ENCODE measurements around the gene PASK. TPM values are rescaled to one million over a fixed set of nuclear protein-coding genes. Genes with fewer than 3 reads are reported as not detected.

The PASK gene
- total and polyA plus RNA-seq, 9 of the 15 experiments (the other 6 are each of a cell fraction or from before 2014, with no cell fraction given): 1.5 to 30.3 (median 9.9) TPM

DNA sequence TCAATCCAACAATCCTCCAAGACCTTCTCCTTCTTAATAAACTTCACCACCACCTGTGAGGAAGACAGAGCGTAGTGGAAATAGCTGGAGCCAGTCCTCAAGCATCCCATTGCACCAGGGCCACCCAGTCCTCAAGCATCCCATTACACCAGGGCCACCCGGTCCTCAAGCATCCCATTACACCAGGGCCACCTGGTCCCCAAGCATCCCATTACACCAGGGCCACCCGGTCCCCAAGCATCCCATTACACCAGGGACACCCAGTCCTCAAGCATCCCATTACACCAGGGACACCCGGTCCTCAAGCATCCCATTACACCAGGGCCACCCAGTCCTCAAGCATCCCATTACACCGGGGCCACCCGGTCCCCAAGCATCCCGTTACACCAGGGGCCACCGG, 33.9 kb downstream of the PASK start:
- WGBS (ENCODE audit: insufficient coverage, low coverage, missing lambda C conversion rate): 72% methylated on average over 7 of the region's 8 CpGs
- intact Hi-C loops (cut with micrococcal nuclease): no loop called here
- H3K9me1 ChIP-seq (ENCODE audit: control insufficient read depth, insufficient read depth, low read length): no peaks in the 10 kb centered on the region
- POLR2A ChIA-PET: no interaction called here
- H3K4me2 ChIP-seq (ENCODE audit: insufficient read depth, low read length): no peak overlapping the region
- ATAC-seq (no peak), DNase-seq (ENCODE audit: extremely low read depth in 1 of 4, low spot score in 3 of 4) (no peak), FAIRE-seq (no peak)
- CTCF ChIA-PET (ENCODE audit: low intra/inter-chr PET ratio): no interaction called here
- H2AFZ ChIP-seq (ENCODE audit: low read depth, low read length): no peak overlapping the region
- H3K36me3 ChIP-seq (ENCODE audit: control insufficient read depth, insufficient read depth, low read length): peaks cover 7% of the 10 kb centered on the region; the same call in 1 of the 3 replicates
- H4K20me1 ChIP-seq (replicated peaks; ENCODE audit: control insufficient read depth, insufficient read depth, low read length): no peaks in the 10 kb centered on the region
- no peaks in the 10 kb centered on the region for H3K79me2 ChIP-seq (ENCODE audit: control insufficient read depth, insufficient read depth, low read length)
- no peaks in the 10 kb centered on the region for H3K9me3 ChIP-seq (replicated peaks; ENCODE audit: control insufficient read depth, insufficient read depth, low read depth, low read length)
- no TSS peak for BruUV-seq (replicated peaks)
- no peak for TF ChIP-seq HDAC8 (tag; IDR thresholded peaks at IDR 0.05)
- TF ChIP-seq BCL6 (CRISPR knock-in tag; IDR thresholded peaks at IDR 0.05): no peak
- no peak for TF ChIP-seq PURB (CRISPR knock-in tag; IDR thresholded peaks at IDR 0.05; ENCODE audit: low read depth)
- TF ChIP-seq TCF3 (CRISPR knock-in tag; IDR thresholded peaks at IDR 0.05): no peak
- TF ChIP-seq, protein P1, sequence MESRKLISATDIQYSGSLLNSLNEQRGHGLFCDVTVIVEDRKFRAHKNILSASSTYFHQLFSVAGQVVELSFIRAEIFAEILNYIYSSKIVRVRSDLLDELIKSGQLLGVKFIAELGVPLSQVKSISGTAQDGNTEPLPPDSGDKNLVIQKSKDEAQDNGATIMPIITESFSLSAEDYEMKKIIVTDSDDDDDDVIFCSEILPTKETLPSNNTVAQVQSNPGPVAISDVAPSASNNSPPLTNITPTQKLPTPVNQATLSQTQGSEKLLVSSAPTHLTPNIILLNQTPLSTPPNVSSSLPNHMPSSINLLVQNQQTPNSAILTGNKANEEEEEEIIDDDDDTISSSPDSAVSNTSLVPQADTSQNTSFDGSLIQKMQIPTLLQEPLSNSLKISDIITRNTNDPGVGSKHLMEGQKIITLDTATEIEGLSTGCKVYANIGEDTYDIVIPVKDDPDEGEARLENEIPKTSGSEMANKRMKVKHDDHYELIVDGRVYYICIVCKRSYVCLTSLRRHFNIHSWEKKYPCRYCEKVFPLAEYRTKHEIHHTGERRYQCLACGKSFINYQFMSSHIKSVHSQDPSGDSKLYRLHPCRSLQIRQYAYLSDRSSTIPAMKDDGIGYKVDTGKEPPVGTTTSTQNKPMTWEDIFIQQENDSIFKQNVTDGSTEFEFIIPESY (CRISPR knock-in tag; IDR thresholded peaks at IDR 0.05): no peak
- TF ChIP-seq ZNF696 (CRISPR knock-in tag; conservative IDR thresholded peaks at IDR 0.05): no peak
- H3K4me3 ChIP-seq: no peak overlapping the region
- H3K9ac ChIP-seq (ENCODE audit: insufficient read depth in 1 of 2, low read depth in 2 of 2, low read length in 2 of 2): no peak overlapping the region
- in situ Hi-C loops (cut with MboI): no loop called here
- no peak overlapping the region for H3K27ac ChIP-seq (ENCODE audit: extremely low read depth, low read depth, low read length)
- H3K4me1 ChIP-seq (replicated peaks in 1 of 2; ENCODE audit: control insufficient read depth in 2 of 2, insufficient read depth in 2 of 2, low read length in 2 of 2): no peaks in the 10 kb centered on the region
- no peaks in the 10 kb centered on the region for H3K27me3 ChIP-seq (ENCODE audit: control insufficient read depth in 2 of 2, insufficient read depth in 2 of 2, low read length in 2 of 2)
